MM.1S (cell line): ENCODE data around the gene PLTP.

Experiments used
- DNase-seq: peaks from one replicate; pipeline ENCODE4 v3.0.0-alpha.2; 2015
- H2AFZ ChIP-seq: fragments of 300-600 bp; sonication (generic); 2 replicates; pipeline ENCODE4 v1.6.0; 2016; ENCODE audit warnings: antibody characterized with exemption, low read length
- H3F3A ChIP-seq: fragments of 300-600 bp; sonication (generic); 2 replicates; pipeline ENCODE4 v1.6.1; 2016; ENCODE audit warnings: mild to moderate bottlenecking, antibody characterized with exemption, low read length, moderate library complexity, mixed read lengths; ENCODE audit not compliant: insufficient read depth
- H3K27ac ChIP-seq: fragments of 300-600 bp; sonication (generic); 2 replicates; pipeline ENCODE4 v1.5.1; 2016; ENCODE audit warnings: mild to moderate bottlenecking, low read length
- H3K27me3 ChIP-seq: fragments of 300-600 bp; sonication (generic); replicated peaks from 2 replicates; pipeline ENCODE4 v1.6.0; 2016; ENCODE audit warnings: low read length; ENCODE audit not compliant: insufficient read depth
- H3K36me3 ChIP-seq: fragments of 300-600 bp; sonication (generic); replicated peaks from 2 replicates; pipeline ENCODE4 v1.6.1; 2016; ENCODE audit warnings: mild to moderate bottlenecking, low read length, mixed read lengths; ENCODE audit not compliant: insufficient read depth
- H3K4me1 ChIP-seq: fragments of 300-600 bp; sonication (generic); 2 replicates; pipeline ENCODE4 v1.6.1; 2016; ENCODE audit warnings: low read length, mixed read lengths
- H3K4me2 ChIP-seq: fragments of 300-600 bp; sonication (generic); 2 replicates; pipeline ENCODE4 v1.6.0; 2016; ENCODE audit warnings: low read depth, low read length
- H3K4me3 ChIP-seq: fragments of 300-600 bp; sonication (generic); 2 replicates; pipeline ENCODE4 v1.5.1; 2016; ENCODE audit warnings: low read length, mixed read lengths
- H3K79me2 ChIP-seq: fragments of 300-600 bp; sonication (generic); 2 replicates; pipeline ENCODE4 v1.6.1; 2016; ENCODE audit warnings: mixed run types, low read length, mixed read lengths
- H3K9ac ChIP-seq: fragments of 300-600 bp; sonication (generic); 2 replicates; pipeline ENCODE4 v1.6.1; 2016; ENCODE audit warnings: low read length, mixed read lengths
- H3K9me2 ChIP-seq: fragments of 300-600 bp; sonication (generic); replicated peaks from 2 replicates; pipeline ENCODE4 v1.6.1; 2016; ENCODE audit warnings: mild to moderate bottlenecking, low read length, mixed read lengths; ENCODE audit not compliant: insufficient read depth
- H3K9me3 ChIP-seq: fragments of 300-600 bp; sonication (generic); replicated peaks from 2 replicates; pipeline ENCODE4 v1.6.1; 2016; ENCODE audit warnings: mild to moderate bottlenecking, low read length, mixed read lengths; ENCODE audit not compliant: insufficient read depth
- H4K20me1 ChIP-seq: fragments of 300-600 bp; sonication (generic); 2 replicates; pipeline ENCODE4 v1.6.1; 2016; ENCODE audit warnings: mild to moderate bottlenecking, low read length, moderate library complexity, mixed read lengths; ENCODE audit not compliant: insufficient read depth
- CTCF ChIP-seq: fragments of 300-600 bp; sonication (generic); IDR thresholded peaks from 2 replicates; pipeline ENCODE4 v1.5.1; 2016; ENCODE audit warnings: antibody characterized with exemption, low read length, mixed read lengths
- EZH2 ChIP-seq: fragments of 300-600 bp; sonication (generic); optimal IDR thresholded peaks from 2 replicates; pipeline ENCODE3; 2017; ENCODE audit warnings: low read depth, mild to moderate bottlenecking, antibody characterized with exemption, low read length, mixed read lengths
- EZH2phosphoT487 ChIP-seq: fragments of 300-600 bp; sonication (generic); IDR thresholded peaks from 2 replicates; pipeline ENCODE4 v1.6.1; 2018; ENCODE audit warnings: antibody characterized with exemption, low read length

Gene PLTP

GRCh38 chr20:45944965-45945677 lies 33.2 kb upstream of the PLTP start:
- Histone ChIP-seq H4K20me1 (no peaks in the 10 kb centered on the region), H3K4me1 (no peaks in the 10 kb centered on the region), H3K79me2 (no peaks in the 10 kb centered on the region), H3K27me3 (no peaks in the 10 kb centered on the region), H3K9me2 (no peaks in the 10 kb centered on the region), H3K4me3 (no peak overlapping the region), H2AFZ (no peak overlapping the region), H3K9ac (no peak overlapping the region), H3F3A (no peaks in the 10 kb centered on the region), H3K27ac (no peak overlapping the region), H3K9me3 (no peaks in the 10 kb centered on the region), H3K4me2 (no peak overlapping the region), H3K36me3 (no peaks in the 10 kb centered on the region; the same call in 1 of the 2 replicates)
- TF ChIP-seq EZH2 (no peak), CTCF (no peak), EZH2phosphoT487 (no peak)
- DNase-seq = no peak

- TF ChIP-seq EZH2phosphoT487 (no peak), EZH2 (no peak), CTCF (no peak)
- DNase-seq = no peak
Observed at GRCh38 chr20:45944151-45944964, 32.4 kb upstream of the PLTP start.

GRCh38 chr20:45943613-45944012 lies 31.7 kb upstream of the PLTP start:
- Histone ChIP-seq H4K20me1 (no peaks in the 10 kb centered on the region), H2AFZ (no peak overlapping the region), H3K9me2 (no peaks in the 10 kb centered on the region), H3K4me1 (no peaks in the 10 kb centered on the region), H3K27me3 (no peaks in the 10 kb centered on the region), H3K79me2 (no peaks in the 10 kb centered on the region), H3K36me3 (no peaks in the 10 kb centered on the region), H3K4me2 (no peak overlapping the region), H3F3A (no peaks in the 10 kb centered on the region), H3K4me3 (no peak overlapping the region), H3K9me3 (no peaks in the 10 kb centered on the region), H3K27ac (no peak overlapping the region), H3K9ac (no peak overlapping the region)
- DNase-seq = no peak
- TF ChIP-seq EZH2phosphoT487 = no peak
- TF ChIP-seq EZH2 = no peak
- TF ChIP-seq CTCF = no peak

More at GRCh38 chr20:45944151-45944964, 32.4 kb upstream of the PLTP start:
- Histone ChIP-seq H3K27ac (no peak overlapping the region), H3K9me2 (no peaks in the 10 kb centered on the region), H3K36me3 (no peaks in the 10 kb centered on the region; the same call in 1 of the 2 replicates), H3K27me3 (no peaks in the 10 kb centered on the region), H3K4me1 (no peaks in the 10 kb centered on the region), H3K9ac (no peak overlapping the region), H3K4me2 (no peak overlapping the region), H3K79me2 (no peaks in the 10 kb centered on the region), H3F3A (no peaks in the 10 kb centered on the region), H3K4me3 (no peak overlapping the region), H4K20me1 (no peaks in the 10 kb centered on the region), H3K9me3 (no peaks in the 10 kb centered on the region), H2AFZ (no peak overlapping the region)
